ENCODE measurements around the gene KLHL2.

KLHL2 gene

GRCh38 chr4:165293927-165294649, 86.7 kb downstream of the KLHL2 start:
- H3K9me3 ChIP-seq (ENCODE audit: insufficient read depth, low read depth, low read length), result no peaks in the 10 kb centered on the region
- H3K27ac ChIP-seq (ENCODE audit: low read depth, low read length), result no peak overlapping the region
- no peak overlapping the region for H3K4me3 ChIP-seq (ENCODE audit: low read length)
- H3K9ac ChIP-seq (ENCODE audit: low read depth, low read length), result no peak overlapping the region
- WGBS, result 86% methylated on average over 1 of the region's 2 CpGs
- peaks cover 10% of the 10 kb centered on the region for H3K4me1 ChIP-seq (ENCODE audit: insufficient read depth, low read length)
- peaks cover 7% of the 10 kb centered on the region; the same call in 1 of the 2 replicates for H3K36me3 ChIP-seq (ENCODE audit: insufficient read depth, low read length)
- H3K27me3 ChIP-seq (ENCODE audit: insufficient read depth, low read length), result no peaks in the 10 kb centered on the region

GRCh38 chr4:165294907-165295306, 87.5 kb downstream of the KLHL2 start:
- peaks cover 11% of the 10 kb centered on the region; the same call in 1 of the 2 replicates for H3K36me3 ChIP-seq (ENCODE audit: insufficient read depth, low read length)
- WGBS, result 68% methylated on average over 5 of the region's 5 CpGs
- no peaks in the 10 kb centered on the region for H3K27me3 ChIP-seq (ENCODE audit: insufficient read depth, low read length)
- peaks cover 10% of the 10 kb centered on the region for H3K4me1 ChIP-seq (ENCODE audit: insufficient read depth, low read length)
- no peak overlapping the region for H3K9ac ChIP-seq (ENCODE audit: low read depth, low read length)
- no peak overlapping the region for H3K4me3 ChIP-seq (ENCODE audit: low read length)
- no peak overlapping the region for H3K27ac ChIP-seq (ENCODE audit: low read depth, low read length)
- no peaks in the 10 kb centered on the region for H3K9me3 ChIP-seq (ENCODE audit: insufficient read depth, low read depth, low read length)

DNA sequence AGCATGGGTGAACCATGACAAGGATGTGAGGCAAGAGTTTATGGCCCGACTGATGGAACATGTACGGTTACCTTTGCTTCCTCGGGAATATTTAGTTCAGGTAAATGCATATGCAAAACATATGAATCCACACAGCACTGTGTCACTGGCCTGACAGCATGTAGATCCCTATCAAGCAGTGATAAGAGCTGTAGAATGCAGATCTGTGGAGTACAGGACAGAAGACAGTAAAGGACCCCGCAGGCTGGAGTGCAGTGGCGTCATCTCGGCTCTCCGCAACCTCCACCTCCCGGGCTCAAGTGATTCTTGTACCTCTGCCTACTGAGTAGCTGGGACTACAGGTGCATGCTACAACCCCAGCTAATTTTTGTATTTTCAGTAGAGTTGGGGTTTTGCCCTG, 90.3 kb downstream of the KLHL2 start:
- Histone ChIP-seq H3K27me3 (ENCODE audit: insufficient read depth, low read length) (no peaks in the 10 kb centered on the region), H3K9ac (ENCODE audit: low read depth, low read length) (no peak overlapping the region), H3K9me3 (ENCODE audit: insufficient read depth, low read depth, low read length) (no peaks in the 10 kb centered on the region), H3K4me1 (ENCODE audit: insufficient read depth, low read length) (peaks cover 10% of the 10 kb centered on the region), H3K4me3 (ENCODE audit: low read length) (no peak overlapping the region), H3K27ac (ENCODE audit: low read depth, low read length) (no peak overlapping the region), H3K36me3 (ENCODE audit: insufficient read depth, low read length) (peaks cover 11% of the 10 kb centered on the region; the same call in 1 of the 2 replicates)
- 95% methylated on average over 8 of the region's 8 CpGs for WGBS

DNA sequence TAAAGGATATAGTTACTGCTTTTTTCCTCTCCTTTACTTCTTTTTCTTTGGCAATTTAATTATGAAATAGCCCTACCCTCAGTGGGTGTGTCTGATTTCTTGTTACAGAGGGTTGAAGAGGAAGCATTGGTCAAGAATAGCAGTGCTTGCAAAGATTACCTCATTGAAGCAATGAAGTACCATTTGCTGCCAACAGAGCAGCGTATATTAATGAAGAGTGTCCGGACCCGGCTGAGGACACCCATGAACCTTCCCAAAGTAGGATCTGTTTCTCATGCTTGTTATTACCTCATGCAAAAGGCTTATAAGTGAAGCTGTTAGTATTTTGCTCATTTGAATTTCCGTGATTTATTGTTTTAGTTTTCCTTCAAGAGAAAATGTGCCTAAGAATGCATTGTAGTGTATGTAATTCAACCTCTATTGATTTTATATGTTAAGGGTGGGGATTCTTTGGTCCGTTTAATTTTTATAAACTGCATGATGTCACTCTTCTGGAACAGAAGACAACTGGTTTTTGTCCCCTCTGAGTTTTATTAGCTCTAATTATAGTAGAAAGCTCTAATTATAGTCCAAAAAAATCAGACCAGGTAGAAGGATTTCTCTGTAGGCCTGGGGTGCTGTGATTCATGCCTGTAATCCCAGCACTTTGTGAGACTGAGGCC, 92.2 kb downstream of the KLHL2 start:
- no peak overlapping the region for H3K27ac ChIP-seq (ENCODE audit: low read depth, low read length)
- 92% methylated on average over 4 of the region's 5 CpGs for WGBS
- H3K4me3 ChIP-seq (ENCODE audit: low read length), result no peak overlapping the region
- no peak overlapping the region for H3K9ac ChIP-seq (ENCODE audit: low read depth, low read length)
- H3K9me3 ChIP-seq (ENCODE audit: insufficient read depth, low read depth, low read length), result no peaks in the 10 kb centered on the region
- H3K27me3 ChIP-seq (ENCODE audit: insufficient read depth, low read length), result no peaks in the 10 kb centered on the region
- peaks cover 4% of the 10 kb centered on the region for H3K4me1 ChIP-seq (ENCODE audit: insufficient read depth, low read length)
- H3K36me3 ChIP-seq (ENCODE audit: insufficient read depth, low read length), result peaks cover 11% of the 10 kb centered on the region; the same call in 1 of the 2 replicates

GRCh38 chr4:165301833-165302232, 94.5 kb downstream of the KLHL2 start:
- Histone ChIP-seq H3K36me3 (ENCODE audit: insufficient read depth, low read length) (peaks cover 11% of the 10 kb centered on the region), H3K4me3 (ENCODE audit: low read length) (no peak overlapping the region), H3K9me3 (ENCODE audit: insufficient read depth, low read depth, low read length) (no peaks in the 10 kb centered on the region), H3K9ac (ENCODE audit: low read depth, low read length) (no peak overlapping the region), H3K27me3 (ENCODE audit: insufficient read depth, low read length) (no peaks in the 10 kb centered on the region), H3K4me1 (ENCODE audit: insufficient read depth, low read length) (no peaks in the 10 kb centered on the region), H3K27ac (ENCODE audit: low read depth, low read length) (no peak overlapping the region)
- WGBS, result 87% methylated on average over 1 of the region's 1 CpG

DNA sequence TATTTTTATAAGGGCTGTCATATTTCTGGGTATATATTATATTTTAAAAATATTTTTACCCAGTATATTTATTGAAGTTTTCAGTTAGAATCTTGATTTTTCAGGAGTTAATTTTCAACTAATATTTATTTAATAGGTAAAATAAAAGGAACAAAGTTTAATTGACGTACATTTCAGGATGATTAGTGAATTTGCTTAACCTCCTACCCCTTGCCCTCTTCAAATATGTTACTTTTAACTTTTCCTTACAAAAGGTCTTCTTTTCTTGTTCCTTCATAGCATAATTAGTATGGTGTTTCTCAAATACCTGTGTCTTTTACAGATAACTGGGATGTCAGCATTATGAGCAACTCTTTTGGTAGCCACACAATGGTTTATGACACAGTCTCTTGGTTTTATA, 95.3 kb downstream of the KLHL2 start:
- no peaks in the 10 kb centered on the region for H3K4me1 ChIP-seq (ENCODE audit: insufficient read depth, low read length)
- no peak overlapping the region for H3K9ac ChIP-seq (ENCODE audit: low read depth, low read length)
- no peaks in the 10 kb centered on the region for H3K9me3 ChIP-seq (ENCODE audit: insufficient read depth, low read depth, low read length)
- H3K36me3 ChIP-seq (ENCODE audit: insufficient read depth, low read length), result peaks cover 6% of the 10 kb centered on the region
- 100% methylated on average over 1 of the region's 1 CpG for WGBS
- H3K27me3 ChIP-seq (ENCODE audit: insufficient read depth, low read length), result no peaks in the 10 kb centered on the region
- no peak overlapping the region for H3K4me3 ChIP-seq (ENCODE audit: low read length)
- no peak overlapping the region for H3K27ac ChIP-seq (ENCODE audit: low read depth, low read length)

- Histone ChIP-seq H3K9me3 (ENCODE audit: insufficient read depth, low read depth, low read length) (peaks cover 4% of the 10 kb centered on the region; the same call in 1 of the 2 replicates), H3K27ac (ENCODE audit: low read depth, low read length) (no peak overlapping the region), H3K27me3 (ENCODE audit: insufficient read depth, low read length) (no peaks in the 10 kb centered on the region), H3K4me3 (ENCODE audit: low read length) (no peak overlapping the region), H3K4me1 (ENCODE audit: insufficient read depth, low read length) (no peaks in the 10 kb centered on the region), H3K9ac (ENCODE audit: low read depth, low read length) (no peak overlapping the region), H3K36me3 (ENCODE audit: insufficient read depth, low read length) (peaks cover 13% of the 10 kb centered on the region; the same call in 1 of the 2 replicates)
- WGBS, result no CpG with 5 or more reads among the region's 1 CpG
Observed at GRCh38 chr4:165308166-165308565, 100.8 kb downstream of the KLHL2 start.

GRCh38 chr4:165308606-165309005, 101.2 kb downstream of the KLHL2 start:
- H3K4me1 ChIP-seq (ENCODE audit: insufficient read depth, low read length), result no peaks in the 10 kb centered on the region
- H3K9me3 ChIP-seq (ENCODE audit: insufficient read depth, low read depth, low read length), result peaks cover 4% of the 10 kb centered on the region; the same call in 1 of the 2 replicates
- H3K36me3 ChIP-seq (ENCODE audit: insufficient read depth, low read length), result peaks cover 13% of the 10 kb centered on the region; the same call in 1 of the 2 replicates
- H3K27ac ChIP-seq (ENCODE audit: low read depth, low read length), result no peak overlapping the region
- H3K27me3 ChIP-seq (ENCODE audit: insufficient read depth, low read length), result no peaks in the 10 kb centered on the region
- H3K4me3 ChIP-seq (ENCODE audit: low read length), result no peak overlapping the region
- H3K9ac ChIP-seq (ENCODE audit: low read depth, low read length), result no peak overlapping the region
- 93% methylated on average over 2 of the region's 2 CpGs for WGBS

GRCh38 chr4:165309456-165309855, 102.1 kb downstream of the KLHL2 start:
- 99% methylated on average over 4 of the region's 4 CpGs for WGBS
- Histone ChIP-seq H3K9ac (ENCODE audit: low read depth, low read length) (no peak overlapping the region), H3K9me3 (ENCODE audit: insufficient read depth, low read depth, low read length) (peaks cover 4% of the 10 kb centered on the region; the same call in 1 of the 2 replicates), H3K27me3 (ENCODE audit: insufficient read depth, low read length) (no peaks in the 10 kb centered on the region), H3K36me3 (ENCODE audit: insufficient read depth, low read length) (peaks cover 18% of the 10 kb centered on the region; the same call in 1 of the 2 replicates), H3K27ac (ENCODE audit: low read depth, low read length) (no peak overlapping the region), H3K4me1 (ENCODE audit: insufficient read depth, low read length) (no peaks in the 10 kb centered on the region), H3K4me3 (ENCODE audit: low read length) (no peak overlapping the region)

DNA sequence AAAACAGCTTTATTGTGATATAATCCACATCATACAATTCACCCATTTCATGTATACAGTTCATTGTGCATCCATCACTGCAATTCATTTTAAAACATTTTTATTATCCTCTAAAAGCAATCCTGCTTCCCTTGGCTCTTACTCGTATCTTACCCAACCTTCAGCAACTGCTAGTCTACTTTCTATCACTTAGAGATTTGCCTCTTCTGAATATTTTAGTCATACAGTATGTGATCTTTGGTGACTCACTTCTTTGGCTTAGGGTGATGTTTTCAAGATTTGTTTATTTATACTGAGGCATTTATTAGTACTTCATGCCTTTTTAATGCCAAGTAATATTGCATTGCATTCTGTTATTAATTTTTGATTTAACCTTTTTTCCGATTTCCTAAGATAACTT, 105.1 kb downstream of the KLHL2 start:
- Histone ChIP-seq H3K36me3 (ENCODE audit: insufficient read depth, low read length) (peaks cover 18% of the 10 kb centered on the region; the same call in 1 of the 2 replicates), H3K4me3 (ENCODE audit: low read length) (no peak overlapping the region), H3K9ac (ENCODE audit: low read depth, low read length) (no peak overlapping the region), H3K27ac (ENCODE audit: low read depth, low read length) (no peak overlapping the region), H3K4me1 (ENCODE audit: insufficient read depth, low read length) (no peaks in the 10 kb centered on the region), H3K27me3 (ENCODE audit: insufficient read depth, low read length) (no peaks in the 10 kb centered on the region), H3K9me3 (ENCODE audit: insufficient read depth, low read depth, low read length) (peaks cover 4% of the 10 kb centered on the region; the same call in 1 of the 2 replicates)
- WGBS, result 94% methylated on average over 1 of the region's 2 CpGs

- H3K27me3 ChIP-seq (ENCODE audit: insufficient read depth, low read length), result no peaks in the 10 kb centered on the region
- H3K4me1 ChIP-seq (ENCODE audit: insufficient read depth, low read length), result no peaks in the 10 kb centered on the region
- H3K36me3 ChIP-seq (ENCODE audit: insufficient read depth, low read length), result peaks cover 8% of the 10 kb centered on the region; the same call in 1 of the 2 replicates
- WGBS, result 90% methylated on average over 5 of the region's 5 CpGs
- no peaks in the 10 kb centered on the region for H3K9me3 ChIP-seq (ENCODE audit: insufficient read depth, low read depth, low read length)
- H3K9ac ChIP-seq (ENCODE audit: low read depth, low read length), result no peak overlapping the region
- no peak overlapping the region for H3K27ac ChIP-seq (ENCODE audit: low read depth, low read length)
- H3K4me3 ChIP-seq (ENCODE audit: low read length), result no peak overlapping the region
Observed at GRCh38 chr4:165319030-165319429, 111.7 kb downstream of the KLHL2 start.
